GM19468 (cell line): ENCODE measurements around the gene HACD2.
"Not testable (repeated sequence)": the region's sequence is repeated elsewhere in the genome, so short reads cannot be mapped to it uniquely, and the experiment has no call there.

Experiments
- ATAC-seq: cut with Tn5 transposase; IDR thresholded peaks from one replicate; pipeline ENCODE4 v1.9.1; 2021; ENCODE audit warnings: mild to moderate bottlenecking, moderate library complexity, moderate number of reproducible peaks; ENCODE audit not compliant: unreplicated experiment; ENCODE audit errors: extremely low read depth

The HACD2 gene

DNA sequence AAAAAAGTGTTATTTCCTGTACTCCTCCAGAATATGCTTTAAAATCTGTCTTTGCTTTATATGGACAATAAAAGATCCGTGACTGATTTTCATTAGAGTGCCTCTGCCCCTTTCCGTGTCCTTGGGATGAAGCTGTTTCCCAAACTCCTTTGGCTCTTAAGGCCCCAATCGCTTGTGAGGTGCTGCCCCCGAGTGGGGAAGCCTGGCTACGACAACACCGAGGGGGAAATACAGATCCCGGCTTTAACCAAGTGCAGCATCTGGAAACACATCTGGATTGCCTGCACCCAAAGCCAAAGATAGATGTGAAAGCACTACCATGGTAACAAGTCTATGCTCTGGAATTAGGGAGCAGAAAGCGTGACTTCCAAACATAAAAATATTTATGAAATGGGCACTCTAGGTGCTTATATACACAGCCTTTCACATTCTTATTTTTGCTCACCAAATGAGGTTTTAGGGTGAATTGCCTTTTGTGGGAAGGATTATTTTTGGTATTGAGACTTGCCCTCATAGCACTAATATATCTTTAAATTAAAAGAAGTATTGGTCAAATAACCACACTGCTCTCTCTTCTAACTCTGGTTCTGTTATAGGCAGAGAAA is 95.4 kb downstream of the HACD2 start:
- ATAC-seq, result no peak

DNA sequence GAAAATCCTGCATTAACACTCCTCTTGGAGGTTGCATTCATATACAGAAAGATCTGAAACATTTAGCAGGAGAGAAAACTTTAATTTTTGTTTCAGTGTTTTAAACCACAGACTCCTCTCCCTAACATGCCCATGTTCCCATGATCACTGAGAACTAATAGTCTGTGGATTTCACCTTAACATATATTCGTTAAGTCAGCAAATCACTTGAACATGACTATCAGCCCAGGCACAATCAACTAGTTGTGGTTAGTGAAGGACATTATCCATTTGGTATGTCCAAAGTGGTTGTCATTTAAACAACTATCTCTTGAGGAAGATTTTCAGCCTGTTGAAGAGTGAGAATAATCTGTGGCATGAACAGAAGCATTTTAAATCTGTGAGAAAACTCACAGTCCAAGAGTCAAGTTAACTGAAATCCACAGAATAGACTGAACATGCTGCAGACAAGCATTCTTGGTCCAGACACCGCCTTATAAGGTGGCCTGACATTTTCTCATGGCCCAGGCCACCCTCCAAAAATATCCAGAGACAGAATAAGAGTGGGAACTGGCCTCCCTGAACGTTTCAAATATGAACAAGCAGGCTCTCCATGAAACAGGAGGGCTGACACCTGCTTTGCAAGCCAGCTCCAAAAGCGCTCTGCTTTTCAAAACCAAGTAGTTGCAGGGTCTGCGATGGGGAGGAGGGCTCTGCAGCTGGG is 96.1 kb downstream of the HACD2 start:
- no peak for ATAC-seq

DNA sequence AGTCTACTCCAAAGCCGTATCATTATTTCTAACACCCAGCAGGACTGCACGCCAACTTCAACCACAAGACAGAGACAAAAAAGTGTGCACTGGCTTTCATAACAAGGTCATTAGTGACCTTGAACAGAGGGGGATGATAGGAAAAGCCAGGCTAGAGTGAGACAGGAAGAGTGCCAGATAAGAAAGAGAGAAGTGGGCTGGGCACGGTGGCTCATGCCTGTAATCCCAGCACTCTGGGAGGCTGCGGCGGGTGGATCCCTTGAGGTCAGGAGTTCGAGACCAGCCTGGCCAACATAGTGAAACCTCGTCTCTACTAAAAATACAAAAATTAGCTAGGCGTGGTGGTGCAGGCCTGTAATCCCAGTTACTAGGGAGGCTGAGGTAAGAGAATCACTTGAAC is 97.8 kb downstream of the HACD2 start:
- ATAC-seq, result not testable (repeated sequence)

DNA sequence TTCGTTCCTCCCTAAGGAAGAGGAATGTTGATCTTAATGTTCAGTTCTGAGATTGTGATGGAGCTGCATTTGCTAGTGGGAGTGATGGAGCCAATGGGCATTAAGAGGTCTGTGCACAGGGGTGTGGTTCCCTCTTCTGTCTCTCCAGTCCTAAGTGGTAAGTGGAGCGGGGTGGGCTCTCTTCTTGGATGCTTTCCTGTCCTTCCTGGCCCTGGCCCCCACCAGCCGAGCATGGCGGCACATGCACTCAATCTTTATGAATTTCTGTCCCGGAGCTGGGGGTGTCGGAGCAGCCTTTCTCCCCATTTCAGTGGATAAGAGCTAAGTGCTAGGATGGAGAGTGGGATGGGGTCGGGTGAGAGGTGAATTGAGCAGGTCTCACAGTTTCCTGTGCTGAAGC is 98.4 kb downstream of the HACD2 start:
- no peak for ATAC-seq

DNA sequence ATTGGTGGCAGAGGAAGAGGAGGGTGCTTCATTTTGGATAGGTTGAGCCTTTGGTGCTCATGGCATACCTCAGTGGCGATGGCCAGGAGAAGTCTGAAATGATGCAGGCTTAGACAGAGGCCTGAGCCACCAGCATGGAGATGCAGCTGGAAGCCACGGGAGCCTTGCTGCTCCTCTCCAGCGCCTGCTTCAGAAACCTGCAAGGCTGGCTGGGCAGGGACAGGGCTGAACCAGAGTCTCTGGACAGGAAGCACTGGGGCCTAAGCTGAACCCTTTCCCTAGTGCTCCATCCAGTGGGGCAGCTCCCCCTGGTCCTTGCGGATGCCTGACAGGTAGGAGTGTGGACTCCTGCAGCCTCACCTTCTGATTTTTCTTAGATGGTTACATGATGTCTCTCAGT is 99.3 kb downstream of the HACD2 start:
- ATAC-seq, result no peak

DNA sequence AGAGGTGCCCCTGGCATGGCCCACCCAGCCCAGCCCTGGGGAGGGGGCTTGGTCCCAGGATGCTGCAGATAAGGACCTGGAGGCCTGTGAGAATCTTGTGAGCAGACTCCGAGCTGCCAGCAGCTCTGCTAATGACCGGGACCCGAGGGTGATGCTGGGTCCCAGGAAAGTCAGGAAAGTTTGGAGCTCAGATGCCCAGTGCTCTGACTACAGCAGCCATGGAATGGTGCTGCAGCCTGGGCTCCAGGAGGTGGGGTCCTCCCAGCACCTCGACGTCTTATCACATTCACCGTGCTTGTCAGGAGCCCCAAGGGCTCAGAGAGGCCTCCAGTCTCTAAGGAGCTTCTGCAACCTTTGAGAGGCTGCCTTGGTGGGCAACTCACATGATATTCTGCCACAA is 101.7 kb downstream of the HACD2 start:
- no peak for ATAC-seq

DNA sequence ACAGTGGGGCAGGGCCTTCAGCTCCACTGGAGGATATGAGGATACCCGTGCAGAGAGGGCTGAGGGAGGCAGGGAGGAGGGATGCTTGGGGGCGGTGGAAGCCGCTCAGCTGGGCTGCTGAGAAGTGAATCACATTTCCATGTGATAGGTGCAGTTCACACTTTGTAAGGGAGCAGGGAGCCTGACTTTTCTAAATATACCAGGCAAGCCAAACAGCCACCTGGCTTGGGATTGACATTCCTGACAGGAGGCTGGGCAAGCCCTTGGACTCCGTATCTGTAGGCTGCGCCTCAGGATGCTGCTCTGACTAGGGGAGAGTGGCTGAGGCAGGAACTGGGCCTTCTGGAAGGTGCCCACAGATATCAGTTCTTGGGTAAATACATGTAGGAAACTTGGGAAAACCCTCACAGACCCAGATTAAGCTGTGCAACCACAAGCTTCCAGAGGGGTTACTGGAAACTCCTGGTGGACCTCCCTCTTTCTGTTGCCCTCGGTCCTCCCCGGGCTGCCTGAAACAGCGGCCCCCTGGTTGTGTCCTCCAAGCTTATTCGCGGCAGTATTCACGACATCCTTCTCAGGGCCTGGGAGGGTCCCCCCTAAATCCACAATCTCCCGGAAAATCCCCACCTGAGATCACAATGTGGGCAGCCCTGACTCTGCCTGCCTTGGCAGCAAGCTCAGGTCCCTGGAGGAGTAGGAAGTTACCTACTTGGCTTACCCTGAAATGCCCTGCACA is 103.0 kb downstream of the HACD2 start:
- no peak for ATAC-seq

DNA sequence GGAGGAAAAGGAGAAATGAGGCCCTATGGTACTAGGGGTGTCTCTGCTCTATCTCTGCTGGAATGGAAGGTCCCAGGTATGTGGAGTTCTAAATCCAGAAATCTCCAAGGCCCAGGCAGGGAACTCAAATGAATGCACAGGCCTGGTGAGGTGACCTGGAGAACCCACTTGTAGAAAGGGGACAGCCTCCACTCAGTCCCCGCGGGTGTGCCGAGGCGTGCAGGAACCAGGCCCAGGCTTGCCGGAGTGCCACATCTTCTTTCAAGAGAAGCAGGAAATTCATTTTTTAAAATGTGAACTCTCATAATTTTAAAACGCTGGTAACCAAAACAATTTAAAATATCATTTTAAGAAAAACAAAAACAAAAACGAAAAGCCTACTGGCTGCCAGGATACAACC is 103.8 kb downstream of the HACD2 start:
- ATAC-seq, result no peak

DNA sequence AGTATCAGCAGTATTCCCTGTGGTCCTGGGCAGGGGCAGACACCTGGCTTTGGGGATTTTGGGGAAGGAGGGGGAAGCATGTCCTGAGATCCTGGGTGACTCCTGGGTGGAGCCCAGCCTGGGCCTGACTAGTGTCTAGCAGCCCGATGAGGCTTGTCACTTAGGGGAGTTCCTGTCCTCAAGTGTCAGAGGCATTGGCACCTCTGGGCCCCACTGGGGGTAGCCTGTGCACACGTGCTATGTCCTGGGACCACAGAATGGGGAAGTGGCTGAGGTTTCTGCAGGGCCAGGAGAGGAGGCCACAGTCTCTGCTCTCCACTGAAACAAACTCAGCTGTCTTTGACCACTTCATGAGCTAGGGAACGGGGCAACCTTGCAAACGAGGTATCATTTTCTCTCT is 104.4 kb downstream of the HACD2 start:
- no peak for ATAC-seq

DNA sequence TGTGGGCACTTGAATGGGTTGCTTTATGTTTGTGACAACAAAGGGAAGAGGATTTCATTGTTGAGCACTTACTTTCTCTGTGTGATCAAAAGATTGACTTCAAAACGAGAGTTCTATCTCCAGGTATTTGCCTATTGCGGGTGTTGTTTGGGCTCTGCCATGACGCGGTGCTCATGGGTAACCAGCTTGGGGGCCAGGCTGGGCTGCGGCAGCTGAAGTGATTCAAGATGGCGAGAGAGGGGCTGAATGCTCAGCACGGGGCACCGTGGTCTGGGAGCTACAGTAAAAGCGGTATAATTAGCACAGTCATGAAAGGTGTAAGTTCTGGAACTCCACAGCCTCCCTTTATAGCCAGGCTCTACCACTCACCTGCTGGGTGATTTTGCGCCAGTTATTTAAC is 105.0 kb downstream of the HACD2 start:
- no peak for ATAC-seq

DNA sequence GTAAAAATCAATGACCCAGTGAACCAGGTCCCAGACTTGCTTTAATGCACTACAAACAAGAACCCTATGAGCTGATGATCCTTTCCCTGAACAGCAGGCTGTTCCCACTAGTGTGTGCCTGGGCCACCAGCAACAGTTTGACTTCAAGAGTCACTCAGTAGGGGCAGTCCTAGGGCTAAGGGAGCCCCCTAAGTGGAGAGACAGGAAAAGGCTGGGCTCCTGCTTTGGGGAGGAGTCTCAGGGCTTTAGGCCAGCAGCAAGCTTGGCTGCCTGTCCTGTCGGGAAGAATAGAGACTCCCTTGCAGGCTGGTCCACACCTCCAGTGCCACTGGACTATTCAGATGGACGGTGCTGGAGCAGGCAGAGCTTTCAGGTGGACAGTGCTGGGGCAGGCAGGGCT is 106.5 kb downstream of the HACD2 start:
- ATAC-seq, result no peak

DNA sequence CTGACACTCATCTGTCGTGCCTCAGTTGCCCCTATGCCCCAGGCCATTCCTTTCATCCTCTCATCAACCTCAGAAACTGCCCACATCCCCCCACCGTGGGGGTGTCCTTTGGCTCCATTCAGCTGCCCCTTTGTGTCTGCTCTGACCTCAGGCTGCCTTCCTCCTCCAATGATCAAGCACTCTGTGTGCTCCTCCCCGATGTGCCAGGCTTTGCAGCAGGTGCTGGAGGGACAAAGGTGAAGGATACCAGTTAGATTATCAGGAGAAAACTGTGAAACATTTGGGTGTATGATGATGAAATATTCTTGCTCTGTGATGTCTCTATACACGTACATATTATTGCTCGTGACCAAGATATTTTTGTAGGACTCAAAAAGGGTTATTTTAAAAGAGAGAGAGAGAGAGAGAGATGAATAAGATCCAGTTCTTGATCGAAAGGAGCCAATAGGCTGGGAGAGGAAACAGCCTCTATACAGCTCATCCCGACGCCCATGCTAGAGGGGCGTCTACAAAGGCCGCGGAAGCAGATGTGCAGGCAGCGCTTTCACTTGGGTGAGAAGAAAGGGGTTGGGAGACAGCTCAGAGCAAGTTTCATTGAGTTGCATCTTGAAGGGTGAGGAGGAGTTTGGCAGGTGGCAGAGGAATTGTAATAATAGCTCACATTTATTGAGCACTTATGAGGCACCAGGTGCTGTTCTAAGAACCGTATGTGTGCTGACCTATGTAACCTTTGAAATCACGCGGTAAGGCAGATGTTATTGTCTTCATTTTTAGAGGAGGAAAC is 107.7 kb downstream of the HACD2 start:
- no peak for ATAC-seq

DNA sequence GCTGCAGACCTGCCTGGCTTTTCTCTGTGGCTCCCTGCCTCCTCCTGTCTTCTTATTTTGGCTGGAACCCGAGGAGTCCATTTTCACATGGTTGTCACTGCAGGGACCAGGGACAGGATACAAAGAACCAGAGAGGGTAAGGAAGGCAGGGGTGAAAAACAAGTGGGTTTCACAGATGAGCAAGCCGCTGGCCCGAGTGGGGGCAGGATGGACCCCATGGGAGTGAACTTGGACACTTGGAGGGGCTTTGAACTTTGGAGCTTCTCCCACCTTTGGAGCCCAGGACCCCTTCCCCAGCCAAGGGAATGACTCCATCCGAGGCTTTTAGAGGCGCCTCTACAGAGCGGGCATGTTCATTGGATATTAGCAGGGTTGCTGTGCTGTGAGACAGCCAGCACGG is 109.1 kb downstream of the HACD2 start:
- ATAC-seq, result no peak

DNA sequence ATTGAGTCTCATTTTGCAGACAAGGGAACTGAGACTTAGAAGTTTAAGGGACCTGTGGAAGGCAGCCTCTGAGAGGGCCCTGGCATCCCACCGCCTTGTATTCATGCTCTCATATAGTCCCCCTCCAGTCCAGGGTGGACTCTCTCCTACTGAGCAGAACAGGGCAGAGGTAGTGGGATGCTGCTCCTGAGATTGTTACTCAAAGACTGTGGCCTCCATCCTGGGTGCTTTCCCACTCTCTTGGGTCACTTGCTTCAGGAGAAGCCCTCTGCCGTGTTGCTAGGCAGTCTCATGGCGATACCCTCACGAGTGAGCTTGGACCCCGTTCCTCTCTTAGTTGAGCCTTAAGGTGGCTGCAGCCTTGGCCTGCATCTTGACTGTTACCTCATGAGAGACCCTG is 113.7 kb downstream of the HACD2 start:
- ATAC-seq, result no peak

DNA sequence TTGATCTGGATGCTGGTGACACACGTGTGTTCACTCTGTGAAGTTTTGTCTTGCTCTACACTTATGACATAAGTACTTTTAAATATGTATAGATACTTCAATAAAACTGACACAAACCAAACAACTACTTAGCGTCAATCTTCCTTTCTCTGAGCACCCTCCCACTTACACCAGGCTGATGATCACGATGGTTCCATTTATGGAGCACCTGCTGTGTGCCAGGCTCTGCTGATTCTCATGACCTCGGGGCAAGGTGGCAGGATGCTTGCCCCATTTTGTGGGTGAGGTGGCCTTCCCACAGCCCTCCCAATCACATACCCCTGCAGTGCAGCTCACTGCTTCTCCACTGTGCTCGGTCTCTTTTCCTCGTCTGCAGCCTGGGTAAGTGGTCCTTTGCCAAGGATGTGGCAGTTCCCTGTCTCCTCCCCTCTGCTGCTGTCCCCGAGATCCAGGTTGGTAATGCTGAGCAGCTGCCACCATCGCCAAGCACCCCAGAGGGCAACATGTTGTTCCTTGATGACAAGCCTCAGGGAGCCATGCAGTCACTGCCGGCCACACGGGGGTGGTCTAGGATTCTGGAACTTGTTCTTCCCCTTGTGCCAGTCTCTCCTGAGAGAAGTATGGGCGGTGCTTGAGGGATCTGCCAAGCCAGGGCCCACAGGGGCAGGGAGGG is 115.4 kb downstream of the HACD2 start:
- ATAC-seq, result no peak

DNA sequence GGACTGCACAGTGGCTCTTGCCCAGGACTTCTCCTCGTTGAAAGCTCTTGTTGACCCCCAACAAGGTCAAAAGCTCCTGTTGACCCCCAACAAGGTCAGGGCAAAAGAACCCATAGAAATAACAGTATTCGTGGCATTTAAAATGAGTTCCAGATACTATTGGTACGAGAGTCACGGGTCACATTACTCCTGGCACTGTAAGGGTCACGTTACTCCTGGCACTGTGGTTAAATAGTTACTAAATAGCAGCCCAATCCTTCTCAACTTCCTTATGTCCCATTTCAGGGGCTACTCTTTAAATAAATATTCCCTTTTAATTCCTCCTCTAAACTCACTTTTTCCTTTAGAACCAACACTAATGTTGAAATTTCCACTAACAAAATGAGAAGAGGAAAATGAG is 117.8 kb downstream of the HACD2 start:
- ATAC-seq, result no peak

DNA sequence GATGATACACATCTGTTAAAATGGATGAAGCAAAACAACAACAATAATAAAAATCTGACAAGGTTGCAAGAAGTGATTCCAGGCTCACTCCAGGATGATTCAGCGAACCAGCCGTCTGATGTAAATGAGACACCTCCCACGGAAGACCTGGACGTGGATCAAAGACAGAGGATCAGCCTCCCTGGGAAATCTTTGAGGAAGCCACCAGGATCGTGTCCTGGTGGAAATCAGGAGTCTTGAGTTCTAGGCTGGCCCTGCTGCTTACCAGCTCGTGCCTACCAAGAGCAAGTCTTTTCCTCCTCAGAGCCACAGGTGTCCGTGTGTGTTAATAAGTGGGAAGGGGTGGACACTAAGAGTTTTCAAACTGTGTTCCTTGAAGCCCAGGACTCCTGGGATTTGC is 120.6 kb downstream of the HACD2 start:
- no peak for ATAC-seq

DNA sequence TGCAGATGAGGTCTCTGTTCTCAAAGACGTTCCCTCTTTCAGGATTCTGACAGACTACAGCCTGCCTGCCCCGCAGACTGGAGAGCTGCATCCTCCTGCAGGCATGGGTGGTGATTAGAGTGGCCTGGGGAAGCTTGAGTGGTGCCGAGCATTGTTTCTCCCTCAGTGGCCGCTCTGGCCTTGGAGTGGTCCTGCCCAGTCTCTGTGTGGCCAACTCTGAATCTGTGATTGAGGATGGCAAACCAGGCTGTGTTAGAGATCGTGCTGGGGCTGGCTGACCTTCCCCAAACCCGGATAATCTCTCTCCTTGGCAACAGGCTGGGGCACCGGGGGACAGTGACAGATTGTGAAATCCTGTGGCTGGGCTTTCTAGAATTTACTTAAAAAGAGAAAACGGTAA is 125.0 kb downstream of the HACD2 start:
- ATAC-seq, result no peak

DNA sequence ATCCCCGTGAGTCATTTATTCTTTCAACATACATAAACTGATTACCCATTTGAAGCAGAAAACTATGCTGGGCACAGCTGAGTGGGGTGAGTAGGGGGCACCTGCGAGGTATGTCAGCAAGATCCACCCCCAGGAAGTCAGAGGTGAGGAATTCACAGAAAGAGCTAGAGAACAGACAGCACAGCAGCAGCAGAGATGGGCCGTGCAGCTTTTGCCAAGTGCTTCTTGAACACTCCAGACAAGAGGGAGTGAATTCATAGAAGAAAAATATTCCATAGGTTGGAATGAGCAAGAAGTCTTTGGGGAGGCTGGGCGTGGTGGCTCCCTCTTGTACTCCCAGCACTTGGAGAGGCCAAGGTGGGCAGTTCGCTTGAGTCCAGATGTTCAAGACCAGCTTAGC is 126.6 kb downstream of the HACD2 start:
- ATAC-seq, result no peak

DNA sequence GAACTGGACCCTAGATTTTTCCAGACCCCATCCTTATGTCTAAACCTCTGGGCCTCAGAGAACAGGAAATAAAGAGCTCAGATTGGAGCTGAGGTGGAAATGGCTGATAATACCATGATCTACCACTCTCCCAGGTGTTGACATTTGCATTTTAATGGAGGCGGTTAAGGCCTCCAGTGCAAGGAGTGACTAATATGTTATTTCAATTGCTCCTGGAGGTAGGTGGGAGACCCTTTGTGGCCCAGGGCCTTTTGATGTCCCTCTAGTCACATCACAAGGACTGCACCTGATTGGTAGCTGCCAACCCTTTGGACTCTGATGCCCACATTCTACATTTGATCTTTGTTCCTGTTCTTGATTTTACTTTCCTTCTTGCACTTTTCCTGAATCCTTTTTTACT is 127.0 kb downstream of the HACD2 start:
- ATAC-seq, result no peak
